Stimulated activated CD4-positive, alpha-beta T cell treated with anti-CD3 and anti-CD28 coated beads, Interleukin-1b, Interleukin-23, amount 100 ng/mL, for 4 hours (primary cell): Measurements from ENCODE around the gene SLC19A2.

ENCODE experiments used
- DNase-seq, 2 donors: peaks; one replicate each; pipeline ENCODE4 v3.0.0-alpha.2; 2020; ENCODE audit warnings: low read depth in 2 of 2

The SLC19A2 gene

DNA sequence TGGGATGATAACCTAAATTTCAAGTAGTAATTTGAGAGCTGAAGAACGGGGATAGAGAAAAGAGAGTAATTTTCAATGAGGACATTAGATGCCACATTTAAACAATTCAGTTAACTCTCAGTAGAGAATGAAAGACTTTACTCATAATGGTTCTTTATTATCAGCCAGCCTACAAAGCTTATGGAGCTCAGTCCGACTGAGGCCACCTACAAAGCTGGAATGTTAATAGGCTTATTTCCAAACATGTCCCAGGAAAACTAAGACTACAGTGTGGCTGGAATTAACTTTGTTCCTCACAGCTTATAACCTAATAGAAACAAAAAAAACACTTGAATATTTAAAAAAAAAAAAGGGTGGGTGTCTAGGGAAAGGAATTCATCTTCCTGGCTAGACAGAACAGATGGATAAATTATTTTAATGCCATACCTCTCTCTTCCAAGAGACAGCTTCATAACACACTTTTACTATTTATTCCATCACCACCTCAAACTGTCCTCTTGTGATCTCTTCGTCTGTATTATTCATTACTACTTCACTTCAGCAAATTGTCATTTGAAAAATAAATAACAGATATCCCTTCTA lies 9.8 kb downstream of the SLC19A2 start:
- DNase-seq, result no peak

DNA sequence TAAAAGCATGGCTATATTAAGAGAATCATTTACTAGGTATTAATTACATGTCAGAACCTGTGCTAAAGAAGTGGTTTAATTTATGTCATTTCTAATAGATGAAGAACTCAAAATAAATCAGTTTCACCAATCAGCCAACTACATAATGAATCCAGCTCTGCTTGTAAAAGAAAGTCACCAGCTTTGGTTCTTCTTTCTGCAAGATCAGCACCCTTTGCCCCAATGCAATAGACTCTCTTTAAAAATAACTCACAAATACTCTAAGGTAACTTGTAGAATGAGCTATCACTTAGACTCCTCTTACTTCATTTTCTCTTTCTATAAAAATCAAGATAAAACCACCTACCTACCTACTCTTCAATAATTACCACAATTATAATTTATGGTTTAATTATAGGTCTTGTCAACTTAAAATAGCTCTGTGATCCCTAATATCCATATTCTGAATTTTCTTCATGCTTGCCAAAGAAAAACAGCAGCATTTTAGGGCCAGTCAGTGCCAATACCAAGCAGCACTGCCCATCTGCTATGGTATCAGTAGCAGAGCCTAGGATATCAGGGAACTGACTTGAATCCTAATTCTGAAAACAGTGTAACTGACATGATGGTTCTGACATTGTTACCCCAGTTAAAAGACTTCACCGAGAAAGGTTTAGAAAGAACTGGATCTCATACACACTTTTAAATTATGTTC lies 11.3 kb downstream of the SLC19A2 start:
- no peak for DNase-seq

DNA sequence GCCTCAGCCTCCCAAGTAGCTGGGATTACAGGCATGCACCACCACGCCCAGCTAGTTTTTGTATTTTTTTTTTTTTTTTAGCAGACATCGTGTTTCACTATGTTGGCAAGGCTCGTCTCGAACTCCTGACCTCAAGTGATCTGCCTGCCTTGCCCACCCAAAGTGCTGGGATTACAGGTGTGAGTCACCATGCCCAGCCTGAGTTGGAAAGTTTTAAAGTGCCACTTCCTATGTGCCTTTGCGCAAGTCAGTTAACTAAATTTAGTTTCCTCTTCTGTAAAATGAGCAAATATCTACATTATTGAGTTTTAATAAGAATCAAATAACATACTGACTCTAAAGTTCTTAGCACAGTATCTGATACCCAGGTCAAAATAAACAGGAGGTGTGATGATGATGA lies 12.4 kb downstream of the SLC19A2 start:
- no peak for DNase-seq

DNA sequence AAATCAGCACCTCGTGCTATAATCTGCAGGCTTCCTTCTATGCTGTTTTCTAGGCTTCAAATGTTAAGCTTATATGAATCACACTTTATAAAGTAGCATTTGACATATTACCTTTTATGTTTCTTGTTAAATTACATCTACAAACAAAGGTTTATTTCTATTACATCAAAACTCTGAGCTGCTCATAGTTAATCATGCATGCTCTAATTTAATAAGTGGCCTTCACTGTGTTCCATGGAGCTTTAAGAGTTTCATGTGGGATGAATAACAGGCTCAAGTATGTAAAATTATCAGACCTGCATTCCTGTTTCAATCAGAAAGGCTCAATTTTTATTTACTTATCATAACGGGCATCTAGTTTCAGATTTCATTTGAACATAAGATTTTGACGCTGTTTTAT lies 13.0 kb downstream of the SLC19A2 start:
- no peak for DNase-seq

DNA sequence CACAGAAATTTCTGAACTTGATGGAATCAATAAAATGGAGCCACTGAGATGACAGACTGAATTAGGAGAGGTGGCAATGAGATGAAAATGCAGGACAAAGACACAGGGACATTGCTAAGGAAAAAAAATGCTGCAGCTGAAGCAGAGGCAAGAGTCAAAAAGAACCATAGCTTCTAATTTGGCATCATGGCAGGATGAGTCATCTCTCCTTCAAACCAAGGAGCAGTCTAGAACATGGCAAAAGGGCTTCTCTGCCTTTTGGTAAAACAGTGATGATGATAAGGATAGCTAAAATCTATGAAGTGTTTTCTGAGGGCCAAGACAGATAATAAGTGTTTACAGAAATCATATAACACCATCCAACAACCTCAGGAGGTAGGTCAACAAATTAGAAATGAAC lies 16.8 kb downstream of the SLC19A2 start:
- DNase-seq, result no peak

DNA sequence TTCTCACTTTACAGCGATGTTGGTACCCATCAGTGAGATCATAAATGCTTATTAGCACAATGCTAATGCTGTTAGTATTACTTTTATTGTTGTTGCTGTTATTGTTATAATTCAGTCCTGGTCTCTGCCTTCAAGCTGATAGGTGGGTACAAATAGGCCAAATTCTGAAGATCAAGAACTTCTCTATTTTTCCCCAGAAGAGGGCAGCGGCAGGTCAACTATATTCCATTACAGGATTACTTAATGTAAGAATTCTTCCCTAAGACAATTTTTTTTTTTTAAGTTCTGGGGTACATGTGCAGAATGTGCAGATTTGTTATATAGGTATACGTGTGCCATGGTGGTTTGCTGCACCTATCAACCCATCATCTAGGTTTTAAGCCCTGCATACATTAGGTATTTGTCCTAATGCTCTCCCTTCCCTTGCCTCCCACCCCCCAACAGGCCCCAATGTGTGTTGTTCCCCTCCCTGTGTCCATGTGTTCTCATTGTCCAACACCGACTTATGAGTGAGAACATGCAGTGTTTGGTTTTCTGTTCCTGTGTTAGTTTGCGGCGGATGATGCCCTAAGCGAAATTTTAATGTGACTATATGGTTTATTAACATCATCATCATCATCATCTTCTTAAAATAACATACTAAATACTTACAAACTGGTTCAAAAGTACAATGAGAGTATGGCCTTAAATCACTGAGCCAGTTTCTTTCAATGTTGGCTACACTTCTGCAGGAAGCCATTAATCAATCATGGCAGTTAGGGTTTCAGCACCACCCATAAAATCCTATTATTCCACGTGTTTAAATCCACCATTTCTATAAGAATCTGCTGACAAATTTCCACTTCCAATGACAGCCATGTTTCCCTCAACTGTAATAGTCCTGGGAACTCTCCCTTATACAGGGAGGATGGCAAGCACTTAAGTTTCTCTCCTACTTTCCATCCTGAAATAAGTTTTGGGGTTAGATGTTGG lies 19.2 kb downstream of the SLC19A2 start:
- DNase-seq, result peak in 1 of 2 donors; percentile 12

DNA sequence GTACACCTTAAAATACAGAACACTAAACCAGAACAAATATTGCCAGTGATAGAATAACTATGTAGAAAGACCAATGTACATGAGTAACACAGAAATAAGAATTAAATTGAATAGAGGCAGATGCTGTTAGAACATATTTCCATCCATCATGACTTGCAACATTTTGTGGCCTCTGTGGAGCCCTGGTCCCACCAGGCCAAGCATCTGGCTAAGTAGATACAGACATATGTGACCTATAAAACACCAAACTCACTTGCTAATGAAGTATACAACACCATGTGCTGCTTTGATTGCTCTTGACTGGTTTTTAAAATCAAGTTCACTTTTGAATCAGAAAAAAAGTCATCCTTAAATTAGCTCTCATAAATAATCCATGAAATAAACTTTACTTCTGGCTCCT lies 20.5 kb downstream of the SLC19A2 start:
- no peak for DNase-seq

DNA sequence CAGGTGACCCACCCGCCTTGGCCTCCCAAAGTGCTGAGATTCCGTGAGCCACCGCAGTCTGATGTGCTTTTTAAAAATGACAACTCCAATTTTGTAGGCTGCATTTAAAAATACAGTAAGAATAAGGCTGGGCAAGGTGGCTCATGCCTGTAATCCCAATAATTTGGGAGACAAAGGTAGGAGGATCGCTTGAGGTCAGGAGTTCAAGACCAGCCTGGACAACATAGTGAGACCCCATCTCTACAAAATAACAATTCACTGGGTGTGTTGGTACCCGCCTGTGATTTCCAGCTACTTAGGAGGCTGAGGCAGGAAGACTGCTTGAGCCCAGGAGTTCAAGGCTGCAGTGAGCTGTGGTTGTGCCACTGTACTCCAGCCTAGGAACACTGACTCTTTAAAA lies 23.4 kb downstream of the SLC19A2 start:
- no peak for DNase-seq

DNA sequence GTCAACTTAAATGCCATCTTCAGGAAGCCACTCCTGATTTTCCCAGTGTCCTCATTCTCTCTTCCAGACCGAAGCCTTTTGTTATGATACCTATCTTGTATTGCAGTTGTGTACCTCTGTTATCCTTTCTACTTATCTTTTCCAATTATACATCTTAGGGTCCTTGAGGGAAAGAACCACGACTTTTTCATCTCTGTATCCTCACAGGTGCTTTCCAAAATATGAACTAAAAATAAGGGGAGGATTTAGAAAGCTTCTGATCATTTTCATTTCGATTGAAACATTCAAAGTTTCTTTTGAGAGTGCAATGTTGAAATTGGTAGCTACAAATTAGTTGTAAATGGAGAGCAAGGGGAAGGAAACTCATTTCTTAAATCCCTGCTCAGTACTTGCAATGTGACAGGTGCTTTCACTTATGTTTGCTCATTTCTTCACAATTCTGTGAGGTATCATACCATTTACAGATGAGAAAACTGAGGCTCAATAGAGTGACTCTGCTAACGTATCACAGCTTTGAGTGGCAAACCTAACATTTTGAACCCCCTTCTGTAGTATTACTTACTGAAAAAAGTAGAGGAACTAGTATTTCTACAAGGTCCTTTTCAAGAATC lies 24.2 kb downstream of the SLC19A2 start:
- DNase-seq, result no peak

DNA sequence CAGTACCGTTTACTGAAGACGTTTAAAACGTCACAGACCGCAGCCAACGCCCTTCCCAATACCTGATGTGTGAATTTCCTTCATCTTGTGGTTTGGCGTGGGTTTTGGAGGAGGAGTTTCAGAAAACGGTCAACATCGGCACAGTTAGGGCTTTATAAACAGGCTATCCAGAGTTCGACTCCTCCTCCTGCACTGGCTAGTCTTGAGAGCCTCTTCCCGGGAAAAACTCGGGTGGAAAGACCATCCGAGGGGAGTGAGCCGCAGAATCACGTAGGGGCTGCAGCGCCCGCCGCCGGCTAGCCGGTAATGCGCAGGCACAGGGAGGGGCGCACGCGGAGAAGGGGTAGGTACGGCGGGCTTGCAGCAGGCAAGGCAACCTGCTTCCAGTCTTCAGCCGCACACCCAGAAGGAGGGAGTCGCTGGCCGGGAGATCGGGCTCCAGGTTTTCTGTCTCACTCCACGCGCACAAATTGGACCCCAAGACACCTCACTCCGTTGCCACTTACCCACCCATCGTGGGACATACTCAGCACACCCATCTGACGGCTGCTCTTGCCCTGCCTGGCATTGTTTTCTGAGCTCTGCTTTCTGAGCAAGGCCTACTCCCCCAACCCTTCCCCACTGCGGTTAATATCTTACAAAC lies 25.4 kb downstream of the SLC19A2 start:
- DNase-seq, result no peak

DNA sequence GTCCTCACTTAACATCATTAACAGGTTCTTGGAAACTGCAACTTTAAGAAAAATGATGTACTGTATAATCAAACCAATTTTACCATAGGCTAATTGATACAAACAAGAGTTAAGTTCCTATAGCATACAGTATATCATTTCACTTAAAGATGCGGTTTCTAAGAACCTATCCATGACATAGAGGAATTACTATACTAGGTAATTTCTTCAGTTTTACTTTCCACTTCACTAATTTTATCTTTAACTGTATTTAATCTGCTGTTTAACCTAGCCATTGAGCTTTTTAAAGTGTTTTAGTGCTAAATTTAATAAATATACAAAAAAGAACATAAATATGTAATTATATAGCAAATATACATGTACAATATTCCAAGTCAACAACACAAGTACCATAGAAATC lies 28.3 kb downstream of the SLC19A2 start:
- no peak for DNase-seq

DNA sequence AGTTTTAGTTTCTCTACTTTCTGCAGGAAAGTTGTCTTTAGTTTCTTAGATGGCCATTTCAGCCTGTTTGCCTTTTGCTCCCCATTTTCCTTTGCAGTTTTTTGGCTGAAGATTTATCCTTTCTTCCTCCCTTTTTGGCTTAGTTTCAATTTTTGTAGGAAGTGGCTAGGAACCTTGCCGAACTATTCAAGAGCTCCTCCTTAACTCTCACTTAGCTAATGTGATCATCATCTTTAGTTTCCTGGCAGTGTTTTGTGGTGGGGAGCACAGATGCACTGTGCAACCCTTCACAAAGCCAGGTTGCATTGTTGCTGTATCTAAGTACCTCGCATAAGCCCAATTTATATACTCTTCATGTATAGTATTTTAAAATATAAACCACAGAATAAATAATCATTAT lies 29.7 kb downstream of the SLC19A2 start:
- DNase-seq, result no peak

DNA sequence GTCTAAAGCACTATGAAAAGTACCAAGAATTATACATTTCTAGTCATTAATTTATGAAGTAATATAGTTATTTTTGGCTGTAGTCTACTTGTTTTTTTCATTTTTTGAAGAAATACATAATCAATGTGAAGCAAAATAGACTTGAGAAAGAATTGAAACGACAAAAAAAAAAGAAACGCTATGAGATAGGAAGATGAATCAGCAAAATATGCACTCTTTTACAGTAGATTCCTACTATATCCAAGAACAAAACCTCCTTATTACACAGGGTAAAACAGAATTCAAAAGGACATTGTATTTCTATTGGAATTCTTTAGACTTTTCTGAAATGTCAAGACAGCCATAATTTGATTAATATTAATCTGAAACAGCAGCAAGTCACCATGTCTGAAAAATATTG lies 32.8 kb downstream of the SLC19A2 start:
- DNase-seq, result no peak

DNA sequence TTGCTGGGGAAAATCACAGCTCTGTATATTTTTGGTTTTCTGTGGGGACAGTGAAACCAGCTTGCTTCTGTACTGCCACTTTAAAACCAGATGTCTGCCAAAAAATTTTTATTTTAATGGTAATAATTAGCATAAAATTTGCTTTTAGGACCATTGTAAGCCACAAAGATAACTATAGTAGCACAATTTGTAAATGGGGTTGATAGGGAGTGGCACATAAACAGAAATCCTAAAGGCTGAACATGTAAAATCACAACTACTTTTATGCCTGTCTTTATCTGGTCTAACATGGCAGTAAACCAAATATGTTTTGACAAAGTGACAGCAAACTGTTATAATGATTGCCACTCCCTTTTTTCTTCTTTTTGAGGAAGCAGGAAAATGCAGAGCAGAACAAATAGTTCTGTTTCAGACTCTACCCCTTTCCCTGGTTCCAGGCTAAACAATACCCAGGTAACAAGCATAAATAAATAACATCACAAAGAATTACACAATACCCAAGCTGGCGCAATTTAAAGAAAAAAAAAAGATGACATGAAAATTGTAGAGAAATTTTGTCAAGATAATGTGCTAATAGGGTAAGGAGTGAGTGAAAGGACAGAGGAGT lies 34.4 kb downstream of the SLC19A2 start:
- DNase-seq, result no peak

DNA sequence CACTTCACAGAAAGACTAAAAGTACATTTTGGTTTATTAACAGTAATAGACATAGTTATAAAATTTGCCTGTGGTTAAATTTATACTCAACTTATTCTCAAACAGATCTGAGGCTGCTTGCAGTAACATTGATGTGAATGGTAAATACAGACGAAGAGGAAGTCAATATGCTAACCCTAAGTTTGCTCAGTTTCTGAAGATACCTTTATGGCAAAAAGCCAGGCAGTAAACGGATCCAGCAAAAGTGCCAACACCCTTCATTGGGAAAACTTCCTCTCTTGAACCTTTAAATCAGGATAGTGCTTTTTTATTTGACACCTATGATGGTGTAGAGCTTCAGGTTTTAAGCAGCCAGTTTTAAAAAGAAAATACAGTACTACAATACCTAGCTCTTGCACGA lies 41.8 kb downstream of the SLC19A2 start:
- DNase-seq, result no peak

DNA sequence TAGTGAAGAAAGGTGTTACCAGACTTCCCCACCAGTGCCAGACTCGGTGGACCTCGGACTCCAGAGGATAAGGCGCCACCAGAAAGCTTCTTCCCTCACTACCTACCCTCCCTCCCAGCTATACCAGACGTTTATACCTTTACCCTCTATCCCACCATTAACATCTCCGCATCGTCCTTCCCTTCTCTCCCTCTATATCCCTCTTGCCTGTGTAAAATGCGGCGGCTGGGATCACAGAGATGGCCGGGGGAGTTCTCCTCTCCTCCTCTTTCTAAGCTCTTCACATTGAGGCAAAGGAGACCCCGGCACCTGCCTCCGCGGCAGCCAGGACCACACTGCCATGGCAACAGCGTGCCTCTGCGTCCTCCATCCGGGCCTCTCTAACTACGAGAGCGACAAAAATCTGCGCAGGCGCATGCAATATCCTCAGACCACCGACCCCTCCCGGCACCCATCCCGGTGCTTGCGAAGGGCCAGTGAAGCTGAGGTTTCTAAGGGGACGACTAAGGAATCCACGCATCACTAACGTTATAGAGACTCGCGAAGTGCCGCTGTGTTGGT lies 58.6 kb downstream of the SLC19A2 start, which contains the start of gene CCDC181:
Gene CCDC181, minus strand, starts transcription at position 394 of the 561 bp plus-strand sequence. CDS start 2,547 bp downstream, outside the sequence.
- peak; percentile 27 to 38 for DNase-seq

DNA sequence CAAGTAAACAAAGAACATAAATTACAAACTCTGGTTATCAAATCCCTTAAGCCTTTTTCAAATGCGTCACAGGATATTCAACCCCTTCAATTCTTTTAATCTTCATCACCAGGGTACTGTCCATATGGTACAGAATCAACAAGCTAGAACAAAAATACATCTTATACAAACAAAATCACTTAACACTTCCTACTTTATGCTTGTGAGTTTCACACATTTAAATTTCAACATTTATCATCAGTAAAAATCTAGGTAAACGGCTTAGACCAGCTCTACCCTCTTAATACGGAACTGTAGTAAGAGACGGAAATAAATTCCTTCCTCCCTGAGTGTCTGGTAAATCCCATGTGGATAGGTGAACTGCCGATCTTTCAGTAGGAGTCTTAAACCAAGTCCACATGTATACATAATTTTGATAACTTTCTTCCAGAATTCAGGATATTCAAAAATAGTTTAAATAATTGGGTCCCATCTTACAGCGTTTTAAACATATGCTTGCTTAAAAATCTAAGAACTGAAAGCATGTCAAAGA lies 59.5 kb downstream of the SLC19A2 start:
- DNase-seq, result no peak

DNA sequence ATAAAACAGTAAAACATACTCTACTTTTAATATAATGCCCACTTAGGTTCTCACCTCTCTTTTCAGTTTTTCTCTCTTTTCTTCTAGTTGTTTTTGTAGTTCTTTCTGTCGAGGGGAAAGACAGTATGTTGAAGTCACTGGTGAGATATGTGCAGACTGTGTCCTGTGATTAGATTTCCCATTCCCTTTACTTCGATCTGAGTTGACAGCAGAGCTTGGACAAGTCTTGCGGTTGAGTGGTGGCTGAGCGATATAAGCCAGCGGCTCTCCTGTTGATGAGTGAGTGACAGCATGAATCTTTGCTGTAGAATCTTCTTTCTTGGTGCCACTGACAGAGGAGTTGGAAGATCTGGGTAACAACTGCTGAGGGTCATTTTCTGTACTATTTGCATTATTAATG lies 64.4 kb downstream of the SLC19A2 start:
- DNase-seq, result no peak

DNA sequence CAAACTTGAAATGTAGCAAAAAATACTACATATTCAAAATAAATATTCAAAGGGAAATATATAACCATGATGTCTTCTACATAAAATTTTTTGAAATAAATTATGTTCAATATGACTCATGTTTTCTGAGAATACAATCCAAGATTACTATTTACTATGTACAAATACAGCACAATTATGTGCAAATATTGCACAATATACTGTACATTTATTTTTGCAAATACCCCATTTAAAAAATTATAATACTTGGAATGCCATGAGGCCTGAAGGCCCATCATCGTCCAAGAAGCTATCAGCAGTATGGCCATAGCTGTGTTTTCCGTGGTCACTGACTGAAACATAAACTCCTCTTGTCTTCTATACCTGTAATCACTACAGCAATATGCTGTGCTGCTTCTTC lies 70.8 kb downstream of the SLC19A2 start:
- DNase-seq, result no peak
